Hepatocyte (in vitro differentiated cells): ENCODE measurements around the gene COG1. TPM values are rescaled to one million over a fixed set of nuclear protein-coding genes. Genes with fewer than 3 reads are reported as not detected.

Source experiments
- DNase-seq: peaks from one replicate; pipeline ENCODE4 v3.0.0-alpha.2; 2016; ENCODE audit warnings: low spot score
- H2AFZ ChIP-seq: fragments of 200-600 bp; sonication (generic); 2 replicates; pipeline ENCODE4 v1.6.0; 2016; ENCODE audit warnings: antibody characterized with exemption, mild to moderate bottlenecking
- H3K27ac ChIP-seq: fragments of 200-600 bp; sonication (generic); 2 replicates; pipeline ENCODE4 v1.5.1; 2016; ENCODE audit warnings: mild to moderate bottlenecking
- H3K27me3 ChIP-seq: fragments of 200-600 bp; sonication (generic); 2 replicates; pipeline ENCODE4 v1.6.1; 2016
- H3K36me3 ChIP-seq: fragments of 200-600 bp; sonication (generic); replicated peaks from 2 replicates; pipeline ENCODE4 v1.5.1; 2016; ENCODE audit warnings: low read depth; ENCODE audit not compliant: insufficient read depth
- H3K4me1 ChIP-seq: fragments of 200-600 bp; sonication (generic); 2 replicates; pipeline ENCODE4 v1.5.1; 2016; ENCODE audit warnings: mild to moderate bottlenecking, moderate library complexity; ENCODE audit not compliant: insufficient read depth
- H3K4me2 ChIP-seq: fragments of 200-600 bp; sonication (generic); 2 replicates; pipeline ENCODE4 v1.6.0; 2016
- H3K4me3 ChIP-seq: fragments of 200-600 bp; sonication (generic); 2 replicates; pipeline ENCODE4 v1.5.1; 2016; ENCODE audit warnings: mild to moderate bottlenecking
- H3K79me2 ChIP-seq: fragments of 200-600 bp; sonication (generic); 2 replicates; pipeline ENCODE4 v1.6.0; 2017; ENCODE audit warnings: mild to moderate bottlenecking
- H3K9me2 ChIP-seq: fragments of 200-600 bp; sonication (generic); replicated peaks from 2 replicates; pipeline ENCODE4 v1.6.0; 2017; ENCODE audit warnings: mild to moderate bottlenecking; ENCODE audit not compliant: insufficient read depth
- H3K9me3 ChIP-seq: fragments of 200-600 bp; sonication (generic); 2 replicates; pipeline ENCODE4 v1.5.1; 2016; ENCODE audit warnings: low read depth, mild to moderate bottlenecking
- H4K20me1 ChIP-seq: fragments of 200-600 bp; sonication (generic); 2 replicates; pipeline ENCODE4 v1.6.0; 2016; ENCODE audit warnings: mild to moderate bottlenecking; ENCODE audit not compliant: insufficient read depth, poor library complexity, severe bottlenecking
- EZH2 ChIP-seq: fragments of 200-600 bp; sonication (generic); IDR thresholded peaks from 2 replicates; pipeline ENCODE4 v1.6.1; 2016; ENCODE audit warnings: antibody characterized with exemption, mild to moderate bottlenecking, borderline replicate concordance
- EZH2phosphoT487 ChIP-seq: fragments of 200-600 bp; sonication (generic); IDR thresholded peaks from one replicate; pipeline ENCODE4 v1.6.1; 2018; ENCODE audit warnings: antibody characterized with exemption, mild to moderate bottlenecking, low read depth, moderate library complexity; ENCODE audit not compliant: unreplicated experiment, severe bottlenecking
- WGBS: methylation state at CpG from one replicate; pipeline ENCODE4 v1.1.6; 2016; ENCODE audit warnings: low lambda C conversion rate; ENCODE audit errors: missing lambda C conversion rate; 5-methylcytosine and 5-hydroxymethylcytosine counted together
- polyA plus RNA-seq: library from polyadenylated mRNA; unstranded; fragments of >200 nt; fragmentation: Nextera tagmentation; extraction: Ambion mirVana; gene quantifications from 2 replicates; pipeline ENCODE4 v1.2.1, GENCODE V29; 2016
- total RNA-seq: library from RNA; depleted of rRNA; stranded (reverse); fragments of >200 nt; gene quantifications from 2 replicates; pipeline ENCODE4 v1.2.3, GENCODE V29; 2014
- TF ChIP-seq, protein P1 (sequence below): fragments of 200-600 bp; sonication (generic); IDR thresholded peaks from 2 replicates; pipeline ENCODE4 v1.5.1; 2016; ENCODE audit warnings: antibody characterized with exemption, mild to moderate bottlenecking; ENCODE audit not compliant: poor library complexity

Gene COG1
- total and polyA plus RNA-seq, 2 experiments from 2014 or later = 19.6 to 26.8 TPM

DNA sequence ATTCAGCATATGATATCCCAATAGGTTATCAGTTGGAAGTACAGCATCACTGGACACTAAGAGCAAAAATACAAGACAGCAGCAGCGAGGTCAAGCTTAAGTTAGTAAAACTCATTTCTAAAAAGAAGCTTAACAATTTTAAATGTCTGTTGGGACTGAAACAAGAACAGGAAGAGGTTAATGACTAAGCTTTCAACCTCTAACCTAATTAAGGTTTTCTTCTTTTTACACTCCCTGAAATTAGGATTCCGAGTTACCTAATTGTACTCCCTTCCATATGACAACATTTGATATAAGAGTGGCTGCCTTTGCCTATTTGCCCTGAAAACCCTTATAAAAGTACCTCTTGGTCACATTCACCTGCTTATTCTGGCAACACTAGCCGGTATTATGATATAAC lies 34.5 kb downstream of the COG1 start:
- Histone ChIP-seq H3K9me3 (no peaks in the 10 kb centered on the region), H3K79me2 (peaks cover 72% of the 10 kb centered on the region), H3K36me3 (no peaks in the 10 kb centered on the region), H3K27me3 (no peaks in the 10 kb centered on the region), H3K4me1 (no peaks in the 10 kb centered on the region), H2AFZ (no peak overlapping the region), H3K4me3 (no peak overlapping the region), H4K20me1 (peaks cover 8% of the 10 kb centered on the region), H3K27ac (no peak overlapping the region), H3K4me2 (no peak overlapping the region), H3K9me2 (no peaks in the 10 kb centered on the region)
- 89% methylated on average over 3 of the region's 3 CpGs for WGBS
- TF ChIP-seq, protein P1, sequence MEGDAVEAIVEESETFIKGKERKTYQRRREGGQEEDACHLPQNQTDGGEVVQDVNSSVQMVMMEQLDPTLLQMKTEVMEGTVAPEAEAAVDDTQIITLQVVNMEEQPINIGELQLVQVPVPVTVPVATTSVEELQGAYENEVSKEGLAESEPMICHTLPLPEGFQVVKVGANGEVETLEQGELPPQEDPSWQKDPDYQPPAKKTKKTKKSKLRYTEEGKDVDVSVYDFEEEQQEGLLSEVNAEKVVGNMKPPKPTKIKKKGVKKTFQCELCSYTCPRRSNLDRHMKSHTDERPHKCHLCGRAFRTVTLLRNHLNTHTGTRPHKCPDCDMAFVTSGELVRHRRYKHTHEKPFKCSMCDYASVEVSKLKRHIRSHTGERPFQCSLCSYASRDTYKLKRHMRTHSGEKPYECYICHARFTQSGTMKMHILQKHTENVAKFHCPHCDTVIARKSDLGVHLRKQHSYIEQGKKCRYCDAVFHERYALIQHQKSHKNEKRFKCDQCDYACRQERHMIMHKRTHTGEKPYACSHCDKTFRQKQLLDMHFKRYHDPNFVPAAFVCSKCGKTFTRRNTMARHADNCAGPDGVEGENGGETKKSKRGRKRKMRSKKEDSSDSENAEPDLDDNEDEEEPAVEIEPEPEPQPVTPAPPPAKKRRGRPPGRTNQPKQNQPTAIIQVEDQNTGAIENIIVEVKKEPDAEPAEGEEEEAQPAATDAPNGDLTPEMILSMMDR = no peak
- TF ChIP-seq EZH2phosphoT487 (no peak), EZH2 (no peak)
- no peak for DNase-seq

DNA sequence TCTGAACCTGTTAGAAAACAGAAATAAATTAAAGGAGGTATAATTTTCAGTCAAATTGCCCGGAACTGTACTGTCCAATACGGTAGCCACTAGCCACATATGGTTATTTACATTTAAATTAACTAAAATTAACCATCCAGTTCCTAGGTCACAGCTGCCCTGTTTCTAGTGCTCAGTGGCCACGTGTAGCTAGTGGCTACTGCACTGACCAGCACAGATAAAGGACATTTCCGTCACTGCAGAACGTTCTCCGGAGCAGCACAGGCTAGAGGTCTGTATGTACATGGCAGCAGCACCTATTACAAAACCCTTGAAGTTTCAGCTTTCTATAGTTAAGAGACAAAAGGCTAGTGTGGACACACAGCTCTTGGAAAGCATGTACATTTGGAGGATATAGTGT lies 35.1 kb downstream of the COG1 start:
- no peak overlapping the region for H3K27ac ChIP-seq
- H3K4me1 ChIP-seq = no peaks in the 10 kb centered on the region
- no peak overlapping the region for H2AFZ ChIP-seq
- H3K9me3 ChIP-seq = no peaks in the 10 kb centered on the region
- H4K20me1 ChIP-seq = peaks cover 8% of the 10 kb centered on the region
- H3K4me3 ChIP-seq = no peak overlapping the region
- no peak overlapping the region for H3K4me2 ChIP-seq
- 69% methylated on average over 6 of the region's 6 CpGs for WGBS
- TF ChIP-seq EZH2phosphoT487 (no peak), EZH2 (no peak)
- TF ChIP-seq, protein P1 = no peak
- no peaks in the 10 kb centered on the region for H3K27me3 ChIP-seq
- no peaks in the 10 kb centered on the region for H3K36me3 ChIP-seq
- H3K79me2 ChIP-seq = peaks cover 70% of the 10 kb centered on the region
- no peaks in the 10 kb centered on the region for H3K9me2 ChIP-seq
- no peak for DNase-seq

DNA sequence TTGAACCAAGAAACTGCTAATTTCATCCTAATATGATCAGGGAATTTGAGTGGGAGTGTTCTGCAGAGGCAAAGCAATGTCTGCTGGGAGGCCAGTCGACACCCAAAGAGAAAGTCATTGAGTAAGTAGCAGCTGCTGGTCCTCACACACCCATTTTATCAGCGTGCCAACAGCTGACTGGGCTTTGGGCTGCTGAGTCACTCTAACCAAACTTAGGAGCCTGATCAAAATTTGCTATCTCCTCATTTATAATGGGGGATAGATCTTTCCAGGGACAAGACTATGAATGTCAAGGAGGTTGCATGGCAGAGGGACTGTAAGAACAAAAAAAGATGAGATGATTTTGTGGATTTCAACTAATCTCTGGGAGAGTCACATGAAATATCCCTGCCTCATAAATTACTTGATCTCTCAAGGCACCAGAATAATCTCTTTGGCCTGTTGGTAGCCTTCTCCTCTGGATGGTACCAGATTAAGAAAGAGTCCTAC lies 35.9 kb downstream of the COG1 start:
- TF ChIP-seq, protein P1 = no peak
- no peak for TF ChIP-seq EZH2
- TF ChIP-seq EZH2phosphoT487 = no peak
- no peak overlapping the region for H3K4me3 ChIP-seq
- H3K4me2 ChIP-seq = no peak overlapping the region
- no peaks in the 10 kb centered on the region for H3K27me3 ChIP-seq
- DNase-seq = peak; percentile 59
- no peaks in the 10 kb centered on the region for H3K9me2 ChIP-seq
- no peaks in the 10 kb centered on the region for H3K36me3 ChIP-seq
- peaks cover 6% of the 10 kb centered on the region for H3K4me1 ChIP-seq
- H3K79me2 ChIP-seq = peaks cover 74% of the 10 kb centered on the region
- peak overlapping the region; percentile 11 for H3K27ac ChIP-seq
- H2AFZ ChIP-seq = no peak overlapping the region
- WGBS = 37% methylated on average over 2 of the region's 2 CpGs
- no peaks in the 10 kb centered on the region for H3K9me3 ChIP-seq
- H4K20me1 ChIP-seq = peaks cover 8% of the 10 kb centered on the region

DNA sequence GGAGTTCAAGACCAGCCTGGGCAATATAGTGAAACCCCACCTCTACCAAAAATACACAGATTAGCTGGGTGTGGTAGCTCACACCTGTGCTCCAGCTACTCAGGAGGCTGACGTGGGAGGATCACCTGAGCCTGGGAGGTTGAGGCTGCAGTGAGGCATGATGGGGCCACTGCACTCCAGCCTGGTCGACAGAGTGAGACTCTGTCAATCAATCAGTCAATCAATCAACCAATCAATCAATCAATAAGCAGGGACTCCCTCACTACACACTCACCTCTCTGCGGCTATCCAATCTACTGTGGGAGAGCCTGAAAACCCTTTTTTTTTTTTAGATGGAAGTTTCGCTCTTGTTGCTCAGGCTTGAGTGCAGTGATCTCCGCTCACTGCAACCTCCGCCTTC lies 37.2 kb downstream of the COG1 start:
- no peak overlapping the region for H3K4me3 ChIP-seq
- no peak overlapping the region for H2AFZ ChIP-seq
- H3K4me2 ChIP-seq = no peak overlapping the region
- no peak for DNase-seq
- TF ChIP-seq EZH2phosphoT487 (no peak), EZH2 (no peak)
- TF ChIP-seq, protein P1 = no peak
- H3K9me2 ChIP-seq = no peaks in the 10 kb centered on the region
- H3K79me2 ChIP-seq = peaks cover 78% of the 10 kb centered on the region
- H3K9me3 ChIP-seq = no peaks in the 10 kb centered on the region
- H3K27me3 ChIP-seq = no peaks in the 10 kb centered on the region
- peaks cover 8% of the 10 kb centered on the region for H4K20me1 ChIP-seq
- WGBS = 96% methylated on average over 6 of the region's 6 CpGs
- peaks cover 7% of the 10 kb centered on the region for H3K4me1 ChIP-seq
- H3K36me3 ChIP-seq = no peaks in the 10 kb centered on the region
- H3K27ac ChIP-seq = no peak overlapping the region
